ENCODE measurements around the gene OR8J3.

DNA sequence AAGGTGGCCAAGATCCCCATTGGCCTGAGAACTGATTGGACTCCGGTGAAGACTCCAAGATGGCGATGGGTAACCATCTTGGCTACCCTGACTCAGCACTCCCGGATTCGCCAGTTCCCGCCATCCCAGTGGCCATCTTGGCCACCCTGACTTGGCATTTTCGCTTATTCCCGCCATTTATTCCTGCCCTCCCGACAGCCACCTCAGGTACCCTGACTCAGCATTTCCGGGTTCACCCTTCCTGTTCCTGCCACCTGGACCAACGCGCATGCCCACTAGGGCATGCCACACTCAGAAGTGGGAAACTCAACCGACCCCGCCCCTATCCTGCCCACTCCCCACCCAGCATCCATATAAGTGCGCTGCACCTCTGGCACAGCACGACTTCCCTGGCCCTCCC is 12.3 kb upstream of the OR8J3 start:
- TF ChIP-seq, protein P1, sequence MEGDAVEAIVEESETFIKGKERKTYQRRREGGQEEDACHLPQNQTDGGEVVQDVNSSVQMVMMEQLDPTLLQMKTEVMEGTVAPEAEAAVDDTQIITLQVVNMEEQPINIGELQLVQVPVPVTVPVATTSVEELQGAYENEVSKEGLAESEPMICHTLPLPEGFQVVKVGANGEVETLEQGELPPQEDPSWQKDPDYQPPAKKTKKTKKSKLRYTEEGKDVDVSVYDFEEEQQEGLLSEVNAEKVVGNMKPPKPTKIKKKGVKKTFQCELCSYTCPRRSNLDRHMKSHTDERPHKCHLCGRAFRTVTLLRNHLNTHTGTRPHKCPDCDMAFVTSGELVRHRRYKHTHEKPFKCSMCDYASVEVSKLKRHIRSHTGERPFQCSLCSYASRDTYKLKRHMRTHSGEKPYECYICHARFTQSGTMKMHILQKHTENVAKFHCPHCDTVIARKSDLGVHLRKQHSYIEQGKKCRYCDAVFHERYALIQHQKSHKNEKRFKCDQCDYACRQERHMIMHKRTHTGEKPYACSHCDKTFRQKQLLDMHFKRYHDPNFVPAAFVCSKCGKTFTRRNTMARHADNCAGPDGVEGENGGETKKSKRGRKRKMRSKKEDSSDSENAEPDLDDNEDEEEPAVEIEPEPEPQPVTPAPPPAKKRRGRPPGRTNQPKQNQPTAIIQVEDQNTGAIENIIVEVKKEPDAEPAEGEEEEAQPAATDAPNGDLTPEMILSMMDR (conservative IDR thresholded peaks at IDR 0.05 in 1 of 2, IDR thresholded peaks at IDR 0.05 in 1 of 2; ENCODE audit: low read depth in 1 of 2, low read length in 2 of 2) = no peak
- no peak for TF ChIP-seq EZH2 (IDR thresholded peaks at IDR 0.05; ENCODE audit: low read length, missing control alignments)
